ENCODE results near the gene SIX6.
A peak's percentile ranks its signal among the peaks of the same experiment; 100 is the strongest.
"Not testable (repeated sequence)": the region's sequence is repeated elsewhere in the genome, so short reads cannot be mapped to it uniquely, and the experiment has no call there.

SIX6 gene

GRCh38 chr14:60508707-60509437 is at the start of gene SIX6:
Gene SIX6, plus strand, starts transcription at chr14:60509146. Its CDS starts 253 bp downstream, at chr14:60509399.
- DNase-seq: no peak

- not testable (repeated sequence) for DNase-seq
Measured at GRCh38 chr14:60480248-60480647, 28.7 kb upstream of the SIX6 start.

- DNase-seq: peak; percentile 71
Measured at GRCh38 chr14:60482743-60483142, 26.2 kb upstream of the SIX6 start.

- no peak for DNase-seq
Measured at GRCh38 chr14:60485057-60485597, 23.8 kb upstream of the SIX6 start.

- DNase-seq: peak; percentile 58
Measured at GRCh38 chr14:60485598-60486251, 23.2 kb upstream of the SIX6 start, which contains the start of gene C14orf39. Gene C14orf39, minus strand, starts transcription at chr14:60486063. Its CDS starts 985 bp downstream, at chr14:60485078.

- no peak for DNase-seq
Measured at GRCh38 chr14:60487211-60487610, 21.7 kb upstream of the SIX6 start.

- no peak for DNase-seq
Measured at GRCh38 chr14:60488175-60488574, 20.8 kb upstream of the SIX6 start.

- DNase-seq: no peak
Measured at GRCh38 chr14:60490270-60490669, 18.7 kb upstream of the SIX6 start.

- no peak for DNase-seq
Measured at GRCh38 chr14:60495946-60496345, 13.0 kb upstream of the SIX6 start.

GRCh38 chr14:60502541-60502940 is 6.4 kb upstream of the SIX6 start:
- no peak for DNase-seq

- no peak for DNase-seq
Measured at GRCh38 chr14:60505448-60505847, 3.5 kb upstream of the SIX6 start.

GRCh38 chr14:60506010-60506409 is 2.9 kb upstream of the SIX6 start:
- DNase-seq: no peak

- DNase-seq: no peak
Measured at GRCh38 chr14:60506462-60506984, 2.4 kb upstream of the SIX6 start.

- DNase-seq: no peak
Measured at GRCh38 chr14:60506985-60507829, 1.7 kb upstream of the SIX6 start.

- no peak for DNase-seq
Measured at GRCh38 chr14:60508363-60508706, 611 bp upstream of the SIX6 start.

GRCh38 chr14:60509438-60510253 is 700 bp downstream of the SIX6 start:
- DNase-seq: no peak

GRCh38 chr14:60510254-60510950 is 1.5 kb downstream of the SIX6 start:
- DNase-seq: no peak

- DNase-seq: no peak
Measured at GRCh38 chr14:60510951-60511599, 2.1 kb downstream of the SIX6 start.

GRCh38 chr14:60512126-60512525 is 3.2 kb downstream of the SIX6 start:
- DNase-seq: no peak

GRCh38 chr14:60512973-60513571 is 4.1 kb downstream of the SIX6 start:
- no peak for DNase-seq

- no peak for DNase-seq
Measured at GRCh38 chr14:60514378-60514740, 5.4 kb downstream of the SIX6 start.

All from DMS153 (cell line).